NT2/D1 (cell line): Measurements from ENCODE around the gene ARL8A.
"Not testable (repeated sequence)": the region's sequence is repeated elsewhere in the genome, so short reads cannot be mapped to it uniquely, and the experiment has no call there.

Experiments used
- DNase-seq: peaks from one replicate; pipeline ENCODE4 v3.0.0-alpha.2; 2011; ENCODE audit warnings: low read depth, low spot score
- H3K27me3 ChIP-seq: 2 replicates; pipeline ENCODE4 v1.6.0; 2011; ENCODE audit warnings: mild to moderate bottlenecking; ENCODE audit not compliant: insufficient read length, insufficient read depth
- H3K36me3 ChIP-seq: 2 replicates; pipeline ENCODE4 v1.6.1; 2011; ENCODE audit warnings: mild to moderate bottlenecking, low read length, mixed read lengths; ENCODE audit not compliant: insufficient read depth, insufficient read length
- H3K4me1 ChIP-seq: 2 replicates; pipeline ENCODE4 v1.5.1; 2011; ENCODE audit not compliant: insufficient read depth, insufficient read length
- H3K4me3 ChIP-seq: 2 replicates; pipeline ENCODE4 v1.5.1; 2011; ENCODE audit warnings: low read depth; ENCODE audit not compliant: insufficient read length
- H3K9ac ChIP-seq: 2 replicates; pipeline ENCODE4 v1.6.0; 2011; ENCODE audit warnings: low read depth; ENCODE audit not compliant: insufficient read length
- H3K9me3 ChIP-seq: 2 replicates; pipeline ENCODE4 v1.5.1; 2011; ENCODE audit warnings: mild to moderate bottlenecking, low read length; ENCODE audit not compliant: insufficient read depth
- SUZ12 ChIP-seq: IDR thresholded peaks from 2 replicates; pipeline ENCODE4 v1.6.1; 2011; ENCODE audit not compliant: insufficient read length, insufficient read depth; ENCODE audit errors: extremely low read depth
- YY1 ChIP-seq: IDR thresholded peaks from 2 replicates; pipeline ENCODE4 v1.6.1; 2011; ENCODE audit not compliant: insufficient read length, insufficient read depth
- ZNF274 ChIP-seq: IDR thresholded peaks from 2 replicates; pipeline ENCODE4 v1.6.1; 2011; ENCODE audit warnings: mild to moderate bottlenecking, low read depth, low read length

ARL8A gene

DNA sequence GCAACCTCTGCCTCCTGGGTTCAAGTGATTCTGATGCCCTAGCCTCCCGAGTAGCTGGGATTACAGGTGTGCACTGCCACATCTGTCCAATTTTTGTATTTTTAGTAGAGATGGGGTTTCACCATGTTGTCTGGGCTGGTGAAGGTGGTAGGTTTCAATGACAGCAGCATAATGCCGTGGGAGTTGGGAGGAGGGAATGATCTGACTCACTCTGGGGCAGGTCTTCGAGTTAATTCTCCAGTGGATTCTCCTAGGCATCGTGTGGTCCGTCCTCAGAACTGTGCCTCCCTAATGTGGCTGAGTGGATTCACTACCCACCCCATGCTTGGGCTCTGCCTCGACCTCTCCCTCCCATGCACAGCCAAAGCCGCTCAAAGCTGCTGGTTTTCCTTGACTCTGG is 23.5 kb downstream of the ARL8A start:
- TF ChIP-seq SUZ12 (no peak), YY1 (no peak), ZNF274 (no peak)

DNA sequence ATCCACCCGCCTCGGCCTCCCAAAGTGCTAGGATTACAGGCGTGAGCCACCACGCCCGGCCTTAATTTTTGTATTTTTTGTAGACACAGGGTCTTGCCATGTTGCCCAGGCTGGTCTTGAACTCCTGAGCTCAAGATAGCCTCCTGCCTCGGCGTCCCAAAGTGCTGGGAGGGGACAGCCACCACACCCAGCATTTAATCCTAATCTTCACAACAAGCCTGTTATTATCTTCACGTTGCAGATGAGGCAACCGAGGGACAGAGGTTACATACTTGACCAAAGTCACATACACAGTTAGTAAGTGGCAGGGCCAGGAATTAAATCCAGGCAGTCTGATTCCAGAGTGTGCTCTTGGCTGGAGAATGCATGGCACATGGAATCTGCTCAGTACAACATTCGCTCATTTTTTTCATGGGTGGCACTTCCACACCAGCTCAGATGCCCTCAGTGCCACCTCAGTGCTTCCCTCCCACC is 26.6 kb downstream of the ARL8A start:
- no peaks in the 10 kb centered on the region for H3K9me3 ChIP-seq

More for the DNA sequence above, 23.5 kb downstream of the ARL8A start:
- Histone ChIP-seq H3K27me3 (no peaks in the 10 kb centered on the region), H3K9ac (no peak overlapping the region), H3K4me3 (no peak overlapping the region), H3K9me3 (no peaks in the 10 kb centered on the region), H3K36me3 (no peaks in the 10 kb centered on the region), H3K4me1 (peaks cover 8% of the 10 kb centered on the region)
- no peak for DNase-seq

DNA sequence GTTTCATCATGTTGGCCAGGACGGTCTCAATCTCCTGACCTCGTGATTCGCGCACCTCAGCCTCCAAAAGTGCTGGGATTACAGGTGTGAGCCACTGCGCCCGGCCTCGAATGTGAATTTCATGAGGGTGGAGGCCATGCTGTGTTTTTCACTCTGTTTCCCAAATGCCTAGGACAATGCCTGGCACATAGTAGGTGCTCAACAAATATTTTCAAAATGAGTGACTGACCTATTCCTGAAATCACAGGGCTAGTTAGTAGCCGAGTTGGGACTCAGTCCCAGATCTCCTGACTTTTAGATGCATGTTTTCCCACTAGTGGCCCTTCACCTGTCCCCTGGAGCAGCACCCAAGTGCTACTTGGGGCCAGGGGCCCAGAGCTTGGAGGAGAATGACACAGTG is 28.2 kb downstream of the ARL8A start:
- H3K4me1 ChIP-seq, result peaks cover 8% of the 10 kb centered on the region
- no peak overlapping the region for H3K9ac ChIP-seq
- TF ChIP-seq YY1 (no peak), SUZ12 (no peak), ZNF274 (no peak)
- H3K36me3 ChIP-seq, result no peaks in the 10 kb centered on the region
- no peaks in the 10 kb centered on the region for H3K9me3 ChIP-seq
- no peak overlapping the region for H3K4me3 ChIP-seq
- DNase-seq, result no peak
- H3K27me3 ChIP-seq, result no peaks in the 10 kb centered on the region

More for the DNA sequence above, 26.6 kb downstream of the ARL8A start:
- Histone ChIP-seq H3K4me1 (peaks cover 4% of the 10 kb centered on the region), H3K36me3 (no peaks in the 10 kb centered on the region), H3K27me3 (no peaks in the 10 kb centered on the region), H3K4me3 (no peak overlapping the region), H3K9ac (no peak overlapping the region)
- DNase-seq, result no peak
- no peak for TF ChIP-seq ZNF274
- TF ChIP-seq SUZ12, result no peak
- TF ChIP-seq YY1, result no peak

DNA sequence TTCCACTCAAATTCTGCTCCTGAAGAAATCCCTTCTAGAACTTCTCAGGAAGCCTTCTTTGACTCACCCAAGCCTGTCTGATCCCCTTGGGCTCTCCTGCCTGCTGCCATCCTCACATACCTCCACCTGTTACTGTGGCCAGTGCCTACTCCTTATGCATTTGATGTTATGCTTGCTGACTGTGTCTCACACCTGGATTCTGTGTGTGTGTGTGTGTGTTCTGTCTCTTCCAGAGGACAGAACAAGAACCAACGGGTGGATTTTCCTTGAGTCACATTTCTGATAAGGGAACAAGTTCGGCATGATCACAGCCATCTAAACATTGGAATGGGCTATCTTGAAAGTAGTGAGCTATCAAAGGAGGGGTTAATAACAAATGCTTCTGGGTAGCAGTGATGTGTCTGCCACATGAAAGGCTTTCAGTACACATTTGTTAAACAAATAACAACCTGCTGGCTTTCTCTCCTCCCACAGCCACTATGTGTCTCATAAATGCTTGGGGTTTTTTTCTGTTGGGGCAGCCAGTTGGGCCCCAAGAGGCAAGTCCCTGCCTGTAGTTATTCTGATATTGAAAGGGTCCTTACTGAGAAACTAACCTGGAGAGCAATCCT is 30.7 kb downstream of the ARL8A start:
- Histone ChIP-seq H3K9me3 (no peaks in the 10 kb centered on the region), H3K36me3 (no peaks in the 10 kb centered on the region), H3K27me3 (no peaks in the 10 kb centered on the region), H3K4me3 (no peak overlapping the region), H3K9ac (no peak overlapping the region), H3K4me1 (peaks cover 14% of the 10 kb centered on the region)
- TF ChIP-seq ZNF274 (no peak), YY1 (no peak), SUZ12 (no peak)
- DNase-seq, result no peak

DNA sequence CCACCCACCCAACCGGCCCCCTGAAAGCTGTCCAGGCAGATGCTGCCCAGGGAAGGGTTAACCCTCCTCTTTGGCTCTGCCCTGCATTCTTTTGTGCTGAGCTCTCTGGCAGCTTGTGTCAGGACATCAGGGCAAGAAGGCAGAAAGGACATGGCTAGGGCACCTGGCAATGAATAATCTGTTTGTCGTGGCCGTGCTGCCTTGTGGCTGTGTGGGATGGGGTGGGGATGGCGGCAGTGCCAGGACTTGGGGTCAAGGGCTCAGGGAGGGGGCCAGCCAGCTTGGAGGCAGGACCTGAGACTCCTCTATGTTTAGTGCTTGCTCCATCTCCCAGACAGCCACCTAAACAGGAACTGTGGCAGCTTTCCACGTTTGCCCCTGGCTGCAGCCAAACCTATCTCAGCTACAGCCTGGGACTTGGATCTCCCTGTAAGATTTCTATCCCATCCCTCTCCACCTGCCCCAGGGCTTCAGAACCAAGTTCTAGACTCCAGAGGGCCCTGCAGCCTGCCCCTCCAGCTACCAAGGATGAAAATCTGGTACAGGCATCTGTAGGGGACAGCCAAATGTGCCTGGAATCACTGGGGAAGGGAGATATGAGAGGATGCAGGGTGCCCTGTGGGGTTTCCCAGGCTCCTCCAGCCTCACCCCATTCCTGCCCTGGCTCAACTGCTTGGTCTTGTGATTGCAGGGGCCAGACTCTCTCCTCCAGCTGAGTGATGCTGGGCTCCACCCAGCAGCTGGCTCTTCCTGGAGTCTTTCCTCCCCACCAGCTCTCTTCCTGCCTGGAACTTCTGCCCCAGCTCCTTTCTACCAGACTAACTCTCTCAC is 31.5 kb downstream of the ARL8A start:
- Histone ChIP-seq H3K27me3 (no peaks in the 10 kb centered on the region), H3K9me3 (no peaks in the 10 kb centered on the region), H3K36me3 (no peaks in the 10 kb centered on the region), H3K9ac (no peak overlapping the region), H3K4me3 (no peak overlapping the region), H3K4me1 (peaks cover 17% of the 10 kb centered on the region)
- TF ChIP-seq YY1, result no peak
- no peak for TF ChIP-seq ZNF274
- TF ChIP-seq SUZ12, result no peak
- DNase-seq, result no peak

DNA sequence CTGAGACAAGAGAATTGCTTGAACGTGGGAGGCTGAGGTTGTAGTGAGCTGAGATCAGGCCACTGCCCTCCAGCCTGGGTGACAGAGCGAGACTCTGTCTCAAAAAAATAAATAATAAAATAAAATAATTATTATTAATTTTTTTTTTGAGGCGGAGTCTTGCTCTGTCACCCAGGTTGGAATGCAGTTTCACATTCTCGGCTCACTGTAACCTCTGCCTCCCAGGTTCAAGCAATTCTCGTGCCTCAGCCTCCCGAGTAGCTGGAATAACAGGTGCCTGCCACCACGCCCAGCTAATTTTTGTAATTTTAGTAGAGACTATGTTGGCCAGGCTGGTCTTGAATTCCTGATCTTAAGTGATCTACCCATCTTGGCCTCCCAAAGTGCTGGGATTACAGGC is 32.9 kb downstream of the ARL8A start:
- not testable (repeated sequence) for H3K4me3 ChIP-seq, H3K9me3 ChIP-seq, H3K9ac ChIP-seq, DNase-seq, H3K27me3 ChIP-seq, H3K36me3 ChIP-seq
- H3K4me1 ChIP-seq, result peaks cover 30% of the 10 kb centered on the region

DNA sequence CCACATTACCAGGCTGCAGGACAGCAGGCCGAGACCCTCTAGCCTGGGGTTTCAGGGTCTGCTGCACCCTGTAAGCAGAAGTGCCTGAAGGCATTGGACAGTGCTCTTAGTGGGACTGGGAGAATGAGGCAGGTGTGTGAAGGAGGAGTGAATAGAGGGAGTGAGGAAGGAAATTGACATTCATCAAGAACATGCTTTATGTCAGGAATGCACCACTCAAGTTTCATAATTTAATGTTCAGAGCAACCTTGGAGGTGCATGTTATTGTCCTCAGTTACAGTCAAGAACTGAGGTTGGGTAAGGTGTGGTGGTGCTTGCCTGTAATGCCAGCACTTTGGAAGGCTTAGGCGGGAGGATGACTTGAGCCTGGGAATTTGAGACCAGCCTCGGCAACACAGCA is 33.6 kb downstream of the ARL8A start:
- TF ChIP-seq SUZ12, result no peak
- no peak for TF ChIP-seq ZNF274
- no peak for TF ChIP-seq YY1
- Histone ChIP-seq H3K4me3 (no peak overlapping the region), H3K9me3 (no peaks in the 10 kb centered on the region), H3K4me1 (peaks cover 35% of the 10 kb centered on the region), H3K36me3 (no peaks in the 10 kb centered on the region), H3K9ac (no peak overlapping the region), H3K27me3 (no peaks in the 10 kb centered on the region)
- no peak for DNase-seq
